Thoracic aorta (tissue), 2 donors: ENCODE data around the gene B4GALNT1. TPM values are rescaled to one million over a fixed set of nuclear protein-coding genes. Genes with fewer than 3 reads are reported as not detected.

Experiments used
- ATAC-seq: fragments of 150-250 bp; one replicate; pipeline ENCODE4 v1.8.0; 2017; ENCODE audit warnings: low read depth; ENCODE audit not compliant: insufficient number of reproducible peaks, low FRiP score
- DNase-seq: peaks from one replicate; pipeline ENCODE4 v3.0.0-alpha.2; 2020; ENCODE audit warnings: low spot score
- H3K27ac ChIP-seq, 2 donors: fragments of 200-600 bp; sonication (generic); 1 replicate in 1 of 2; 2 replicates in 1 of 2; pipeline ENCODE4 v1.5.1; 2016; ENCODE audit warnings: mild to moderate bottlenecking in 2 of 2, moderate library complexity in 2 of 2
- H3K27me3 ChIP-seq: fragments of 200-600 bp; sonication (generic); replicated peaks from 2 replicates; pipeline ENCODE4 v1.6.0; 2016; ENCODE audit warnings: mild to moderate bottlenecking; ENCODE audit not compliant: insufficient read depth
- H3K36me3 ChIP-seq: fragments of 200-600 bp; sonication (generic); one replicate; pipeline ENCODE4 v1.5.1; 2016
- H3K4me1 ChIP-seq, 2 donors: fragments of 200-600 bp; sonication (generic); 1 replicate in 1 of 2; 2 replicates in 1 of 2; pipeline versions ENCODE4 v1.5.1 to v1.6.0; 2016; ENCODE audit warnings: low read depth in 2 of 2, mild to moderate bottlenecking in 1 of 2; ENCODE audit not compliant: control insufficient read depth in 1 of 2
- H3K4me3 ChIP-seq: fragments of 200-600 bp; sonication (generic); 2 replicates; pipeline ENCODE4 v1.5.1; 2016; ENCODE audit warnings: mild to moderate bottlenecking
- H3K9me3 ChIP-seq: fragments of 200-600 bp; sonication (generic); 2 replicates; pipeline ENCODE4 v1.5.1; 2016
- total RNA-seq, 2 donors: library from RNA; depleted of rRNA; stranded (reverse); fragments of >200 nt; gene quantifications; one replicate each; pipeline versions ENCODE4 v1.1.0 to v1.2.3, GENCODE V29; 2016
- TF ChIP-seq, protein P1 (sequence below): fragments of 200-600 bp; sonication (generic); IDR thresholded peaks from one replicate; pipeline ENCODE4 v1.5.1; 2019; ENCODE audit warnings: antibody characterized with exemption

Gene B4GALNT1
- total RNA-seq, 2 donors from 2014 or later: 4.0 to 11.0 TPM

DNA sequence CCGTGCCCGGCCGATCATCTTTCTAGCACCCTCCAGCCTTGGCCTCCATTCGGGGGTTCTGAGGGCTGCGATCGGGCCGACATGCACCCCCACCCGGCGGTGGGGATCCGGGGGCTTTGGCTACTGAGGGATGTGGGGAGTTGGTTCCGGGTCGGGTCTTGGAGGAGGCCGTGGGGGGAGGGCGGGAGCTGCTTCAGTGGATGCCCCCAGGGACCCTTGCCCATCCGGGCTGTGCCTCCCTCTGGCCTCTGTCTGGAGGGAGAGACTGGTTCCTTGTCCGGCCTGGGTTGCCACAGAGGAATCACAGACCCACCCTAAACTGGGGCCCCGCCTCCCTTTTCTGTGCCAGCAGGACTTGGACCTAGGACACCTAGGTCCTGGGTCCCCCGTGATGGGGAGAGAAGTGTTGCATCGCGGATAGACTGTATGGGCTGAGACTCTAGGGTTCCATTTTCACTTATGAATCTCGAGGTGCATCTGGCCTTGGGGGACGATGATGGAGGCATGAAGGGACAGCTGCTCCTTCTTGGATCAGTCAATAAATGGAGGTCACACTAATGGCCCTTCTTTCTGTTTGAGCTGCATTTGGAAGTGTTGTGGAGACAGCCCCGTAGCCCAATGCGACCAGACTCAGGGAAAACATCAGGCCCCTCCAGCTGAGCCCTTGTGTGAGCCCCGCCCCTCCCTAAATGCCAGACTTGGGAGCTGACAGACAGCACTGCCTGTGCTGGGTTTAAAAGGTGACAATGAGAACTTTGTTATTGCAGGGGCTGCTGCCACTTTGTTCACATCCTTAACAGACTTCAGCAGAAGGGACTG lies 27.8 kb downstream of the B4GALNT1 start:
- DNase-seq (no peak), ATAC-seq (peak; percentile 17)
- H3K27me3 ChIP-seq: no peaks in the 10 kb centered on the region
- peaks cover 26% of the 10 kb centered on the region for H3K36me3 ChIP-seq
- peak overlapping the region; percentile 78 for H3K4me3 ChIP-seq
- peaks cover 0 to 38% of the 10 kb centered on the region in 2 donors for H3K4me1 ChIP-seq
- H3K9me3 ChIP-seq: no peaks in the 10 kb centered on the region
- TF ChIP-seq, protein P1, sequence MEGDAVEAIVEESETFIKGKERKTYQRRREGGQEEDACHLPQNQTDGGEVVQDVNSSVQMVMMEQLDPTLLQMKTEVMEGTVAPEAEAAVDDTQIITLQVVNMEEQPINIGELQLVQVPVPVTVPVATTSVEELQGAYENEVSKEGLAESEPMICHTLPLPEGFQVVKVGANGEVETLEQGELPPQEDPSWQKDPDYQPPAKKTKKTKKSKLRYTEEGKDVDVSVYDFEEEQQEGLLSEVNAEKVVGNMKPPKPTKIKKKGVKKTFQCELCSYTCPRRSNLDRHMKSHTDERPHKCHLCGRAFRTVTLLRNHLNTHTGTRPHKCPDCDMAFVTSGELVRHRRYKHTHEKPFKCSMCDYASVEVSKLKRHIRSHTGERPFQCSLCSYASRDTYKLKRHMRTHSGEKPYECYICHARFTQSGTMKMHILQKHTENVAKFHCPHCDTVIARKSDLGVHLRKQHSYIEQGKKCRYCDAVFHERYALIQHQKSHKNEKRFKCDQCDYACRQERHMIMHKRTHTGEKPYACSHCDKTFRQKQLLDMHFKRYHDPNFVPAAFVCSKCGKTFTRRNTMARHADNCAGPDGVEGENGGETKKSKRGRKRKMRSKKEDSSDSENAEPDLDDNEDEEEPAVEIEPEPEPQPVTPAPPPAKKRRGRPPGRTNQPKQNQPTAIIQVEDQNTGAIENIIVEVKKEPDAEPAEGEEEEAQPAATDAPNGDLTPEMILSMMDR: no peak
- H3K27ac ChIP-seq: peak overlapping the region; percentile 97 to 98

DNA sequence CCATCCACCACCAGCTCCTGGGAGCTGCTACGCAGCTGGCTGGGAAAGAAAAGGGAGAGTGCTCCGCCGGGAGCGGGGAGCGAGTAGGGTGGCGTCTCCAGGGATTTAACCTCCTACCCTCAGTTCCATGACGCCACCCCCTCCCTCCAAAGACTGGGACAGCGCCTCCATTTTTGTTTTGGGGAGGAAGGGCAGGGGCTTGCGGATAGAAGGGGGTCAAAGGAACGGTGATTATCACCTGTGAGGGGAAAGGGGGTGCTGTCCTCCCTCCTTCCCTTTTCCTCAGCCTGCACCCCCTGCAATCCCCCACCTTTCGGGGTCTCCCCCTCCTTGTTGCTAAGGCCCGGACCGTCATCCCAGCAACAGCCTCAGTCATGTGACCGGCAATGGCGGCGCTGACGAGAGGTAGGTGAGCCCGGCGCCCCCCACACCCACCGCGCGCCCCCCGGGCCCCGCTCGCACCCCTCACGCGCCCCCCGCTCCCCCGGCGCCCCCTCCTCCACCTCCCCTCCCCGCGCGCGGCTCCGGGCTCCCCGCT lies 28.5 kb downstream of the B4GALNT1 start, which contains the start of gene DTX3:
DTX3 (plus strand) TSS at position 371 of the 538 bp plus-strand sequence. CDS start 1,694 bp downstream, outside the sequence.
- TF ChIP-seq, protein P1: no peak
- no peak for DNase-seq
- H3K4me1 ChIP-seq: peaks cover 0 to 31% of the 10 kb centered on the region in 2 donors
- peak within 1 kb of the TSS; percentile 97 to 98 for H3K27ac ChIP-seq
- peak; percentile 33 for ATAC-seq
- peaks cover 32% of the 10 kb centered on the region for H3K36me3 ChIP-seq
- no peaks in the 10 kb centered on the region for H3K27me3 ChIP-seq
- H3K9me3 ChIP-seq: no peaks in the 10 kb centered on the region
- peak within 1 kb of the TSS; percentile 78 for H3K4me3 ChIP-seq

DNA sequence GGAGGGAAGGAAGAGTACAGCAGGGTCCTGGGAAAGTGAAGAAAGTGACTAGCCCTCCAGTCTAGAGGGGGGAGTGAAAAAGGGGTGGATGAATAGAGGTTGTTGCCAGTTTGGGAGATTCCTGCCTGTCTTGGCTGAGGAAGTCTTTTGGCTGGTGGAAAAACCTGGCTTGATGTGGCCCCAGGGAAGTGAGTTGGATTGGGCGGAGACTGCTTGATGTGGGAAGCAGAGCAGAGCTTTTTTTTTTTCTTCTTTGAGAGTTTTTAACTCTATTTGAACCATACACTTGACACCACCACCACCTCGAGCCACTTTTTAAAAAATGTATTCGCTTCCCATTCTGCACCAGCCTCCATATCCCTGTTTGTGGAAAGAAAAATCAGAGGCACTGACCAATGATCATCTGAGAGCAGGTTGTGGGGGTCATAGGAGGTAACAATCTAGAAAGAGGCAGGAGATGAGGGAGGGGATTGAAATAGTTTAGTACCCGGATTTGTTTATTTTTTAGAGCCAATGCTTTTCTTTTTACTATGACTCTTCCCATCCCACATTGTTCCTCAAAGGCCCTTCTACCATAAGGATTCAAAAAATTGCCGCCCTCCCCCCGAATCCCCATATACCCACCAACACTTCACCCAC lies 29.1 kb downstream of the B4GALNT1 start:
- Histone ChIP-seq H3K27ac (peak overlapping the region; percentile 97 to 98), H3K4me1 (peaks cover 0 to 26% of the 10 kb centered on the region in 2 donors), H3K9me3 (no peaks in the 10 kb centered on the region), H3K36me3 (peaks cover 38% of the 10 kb centered on the region), H3K27me3 (no peaks in the 10 kb centered on the region), H3K4me3 (peak overlapping the region; percentile 78)
- DNase-seq (peak; percentile 43), ATAC-seq (peak; percentile 65)
- TF ChIP-seq, protein P1: no peak

DNA sequence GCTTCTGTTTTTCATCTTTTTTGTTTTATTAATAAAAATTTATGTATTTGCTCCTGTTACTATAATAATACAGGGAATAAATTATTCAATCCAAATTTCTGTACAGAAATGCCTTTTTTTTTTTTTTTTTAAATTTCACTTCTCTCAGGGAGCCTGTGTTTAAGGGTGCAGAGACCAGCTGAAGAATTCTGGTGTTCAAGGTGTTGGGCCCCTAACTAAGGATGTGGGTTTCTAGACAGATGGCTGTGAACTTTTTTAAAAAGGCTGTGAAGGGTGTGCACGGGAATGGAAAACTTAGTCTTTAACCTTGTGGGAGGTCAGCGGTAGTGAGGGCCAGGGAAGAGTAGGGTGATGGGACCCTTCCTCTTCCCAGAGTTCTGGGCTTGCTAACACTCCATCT lies 29.7 kb downstream of the B4GALNT1 start:
- Histone ChIP-seq H3K36me3 (peaks cover 41% of the 10 kb centered on the region), H3K9me3 (no peaks in the 10 kb centered on the region), H3K27ac (peak overlapping the region; percentile 97 to 98), H3K27me3 (no peaks in the 10 kb centered on the region), H3K4me1 (peaks cover 0 to 26% of the 10 kb centered on the region in 2 donors), H3K4me3 (peak overlapping the region; percentile 78)
- DNase-seq (no peak), ATAC-seq (no peak)
- TF ChIP-seq, protein P1: no peak

DNA sequence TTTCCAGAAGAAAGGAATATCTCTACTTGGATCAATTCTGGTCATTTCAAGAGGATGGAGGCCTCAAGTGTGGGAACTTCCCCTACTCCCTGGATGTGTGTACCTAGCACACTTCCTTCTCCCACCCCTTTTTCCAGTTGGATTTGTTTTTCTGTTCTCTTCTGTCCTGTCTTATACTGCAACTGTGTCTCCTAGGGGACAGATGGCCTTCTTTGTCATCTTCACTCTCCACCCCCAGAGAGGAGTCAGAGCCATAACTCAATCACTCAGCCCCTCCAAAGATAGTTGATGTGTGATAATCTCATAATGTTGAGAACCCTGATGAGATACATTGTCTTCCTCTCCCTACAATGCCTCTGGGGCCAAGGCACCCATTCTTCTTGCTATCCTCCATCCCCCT lies 30.5 kb downstream of the B4GALNT1 start:
- ATAC-seq: no peak
- H3K36me3 ChIP-seq: peaks cover 44% of the 10 kb centered on the region
- H3K27me3 ChIP-seq: no peaks in the 10 kb centered on the region
- TF ChIP-seq, protein P1: no peak
- peaks cover 0 to 26% of the 10 kb centered on the region in 2 donors for H3K4me1 ChIP-seq
- no peak overlapping the region for H3K4me3 ChIP-seq
- no peak for DNase-seq
- peak overlapping the region in 1 of 2 donors; percentile 97 for H3K27ac ChIP-seq
- H3K9me3 ChIP-seq: no peaks in the 10 kb centered on the region
